Naive thymus-derived CD4-positive, alpha-beta T cell (primary cell): ENCODE measurements around the gene FSTL5. TPM values are rescaled to one million over a fixed set of nuclear protein-coding genes. Genes with fewer than 3 reads are reported as not detected.

Experiments
- ATAC-seq: fragments of 150-1000 bp; cut with Tn5 transposase; 2 replicates; pipeline ENCODE4 v1.10.0; 2021; ENCODE audit warnings: mild to moderate bottlenecking, moderate library complexity
- CTCF ChIA-PET: fragments of 350-600 bp; sonication (Branson Sonifier 250); formaldehyde crosslinking; loops from one replicate; lab custom pipeline; 2021; ENCODE audit warnings: antibody characterized with exemption; lab: Charles Lee
- POLR2A ChIA-PET: fragments of 350-600 bp; sonication (Branson Sonifier 250); formaldehyde crosslinking; loops from one replicate; lab custom pipeline; 2021; ENCODE audit warnings: antibody characterized with exemption, inconsistent platforms; lab: Charles Lee
- DNase-seq, 9 donors: peaks; one replicate each; pipeline versions ENCODE4 v3.0.0 to v3.0.0-alpha.2; 2020 to 2022; ENCODE audit warnings: mixed read lengths in 1 of 9
- H3K27ac ChIP-seq: one replicate; pipeline ENCODE4 v1.7.0; 2013; ENCODE audit warnings: mild to moderate bottlenecking, low read depth, low read length, moderate library complexity
- H3K27me3 ChIP-seq, 2 donors: one replicate each; pipeline ENCODE4 v1.7.0; 2013; ENCODE audit warnings: low read length in 2 of 2, mild to moderate bottlenecking in 2 of 2, moderate library complexity in 2 of 2; ENCODE audit not compliant: control insufficient read depth in 2 of 2, insufficient read depth in 2 of 2
- H3K36me3 ChIP-seq, 3 experiments: 1 replicate in 2 of 3; 2 replicates in 1 of 3; pipeline ENCODE4 v1.7.0; 2013; ENCODE audit warnings: low read length in 3 of 3, mild to moderate bottlenecking in 3 of 3, moderate library complexity in 1 of 3; ENCODE audit not compliant: insufficient read depth in 3 of 3, control insufficient read depth in 2 of 3
- H3K4me1 ChIP-seq, 2 donors: one replicate each; pipeline ENCODE4 v1.7.0; 2013; ENCODE audit warnings: low read length in 2 of 2, mild to moderate bottlenecking in 2 of 2, moderate library complexity in 1 of 2; ENCODE audit not compliant: control insufficient read depth in 2 of 2, insufficient read depth in 2 of 2
- H3K4me3 ChIP-seq: 2 replicates; pipeline ENCODE4 v1.7.0; 2013; ENCODE audit warnings: mild to moderate bottlenecking, low read length
- H3K9me3 ChIP-seq, 3 experiments: 1 replicate in 2 of 3; 2 replicates in 1 of 3; pipeline ENCODE4 v1.7.0; 2013; ENCODE audit warnings: low read length in 3 of 3; ENCODE audit not compliant: control insufficient read depth in 2 of 3
- H3K27ac Mint-ChIP-seq, 9 donors: one replicate each; pipeline ENCODE4 v1.8.0; 2020 to 2022; ENCODE audit warnings: mixed read lengths in 9 of 9, mild to moderate bottlenecking in 8 of 9, moderate library complexity in 5 of 9, inconsistent platforms in 2 of 9
- H3K27me3 Mint-ChIP-seq, 5 donors: one replicate each; pipeline ENCODE4 v1.8.0; 2021 to 2022; ENCODE audit warnings: mixed read lengths in 5 of 5, mild to moderate bottlenecking in 1 of 5
- H3K36me3 Mint-ChIP-seq, 5 donors: one replicate each; pipeline ENCODE4 v1.8.0; 2020 to 2022; ENCODE audit warnings: mixed read lengths in 5 of 5, mild to moderate bottlenecking in 3 of 5, inconsistent platforms in 1 of 5
- H3K4me1 Mint-ChIP-seq, 7 donors: one replicate each; pipeline ENCODE4 v1.8.0; 2020 to 2022; ENCODE audit warnings: mixed read lengths in 7 of 7, mild to moderate bottlenecking in 3 of 7, inconsistent platforms in 1 of 7
- H3K4me3 Mint-ChIP-seq, 10 donors: one replicate each; pipeline ENCODE4 v1.8.0; 2020 to 2022; ENCODE audit warnings: mild to moderate bottlenecking in 10 of 10, mixed read lengths in 10 of 10, moderate library complexity in 6 of 10, inconsistent platforms in 2 of 10
- H3K9me3 Mint-ChIP-seq, 11 donors: one replicate each; pipeline ENCODE4 v1.8.0; 2020 to 2022; ENCODE audit warnings: mixed read lengths in 11 of 11, mild to moderate bottlenecking in 4 of 11, inconsistent platforms in 1 of 11, moderate library complexity in 1 of 11
- intact Hi-C, 2 donors: fragments of 100-400 bp; cut with micrococcal nuclease; formaldehyde crosslinking; loops; one replicate each; pipeline ENCODE4 v1.15.1; 2023
- polyA plus RNA-seq, 2 donors: library from polyadenylated mRNA; unstranded; fragments of 300-500 nt; fragmentation: Illumina TruSeq; gene quantifications; one replicate each; pipeline ENCODE4 v1.2.3, GENCODE V29; 2021
- total RNA-seq, 6 experiments: library from RNA in 5 of 6; stranded (reverse) in 5 of 6; gene quantifications; 1 replicate in 5 of 6; 2 replicates in 1 of 6; pipeline ENCODE4 v1.2.3 and lab custom pipeline; 2021 to 2026

FSTL5 gene
- total and polyA plus RNA-seq, 7 experiments from 2014 or later, result not detected

- Mint-ChIP-seq H3K4me3 (no peak overlapping the region), H3K4me1 (no peaks in the 10 kb centered on the region), H3K27ac (no peak overlapping the region), H3K36me3 (peaks cover 0 to 6% (median 0%) of the 10 kb centered on the region in 5 donors), H3K9me3 (peaks cover 2 to 26% (median 10%) of the 10 kb centered on the region in 11 donors), H3K27me3 (no peaks in the 10 kb centered on the region)
- POLR2A ChIA-PET, result no interaction called here
- Histone ChIP-seq H3K4me1 (no peaks in the 10 kb centered on the region), H3K9me3 (no peaks in the 10 kb centered on the region), H3K4me3 (no peak overlapping the region), H3K36me3 (no peaks in the 10 kb centered on the region), H3K27ac (no peak overlapping the region), H3K27me3 (no peaks in the 10 kb centered on the region)
- intact Hi-C loops, result no loop called here
- CTCF ChIA-PET, result no interaction called here
- ATAC-seq (no peak), DNase-seq (no peak)
Observed at GRCh38 chr4:161403781-161404180, 760.0 kb downstream of the FSTL5 start.

GRCh38 chr4:161393602-161394001, 770.2 kb downstream of the FSTL5 start:
- Histone ChIP-seq H3K36me3 (no peaks in the 10 kb centered on the region), H3K27ac (no peak overlapping the region), H3K27me3 (no peaks in the 10 kb centered on the region), H3K4me1 (no peaks in the 10 kb centered on the region), H3K4me3 (no peak overlapping the region), H3K9me3 (no peaks in the 10 kb centered on the region)
- Mint-ChIP-seq H3K4me1 (no peaks in the 10 kb centered on the region), H3K27me3 (no peaks in the 10 kb centered on the region), H3K9me3 (peaks cover 0 to 11% (median 0%) of the 10 kb centered on the region in 11 donors), H3K27ac (no peak overlapping the region), H3K36me3 (no peaks in the 10 kb centered on the region), H3K4me3 (no peak overlapping the region)
- POLR2A ChIA-PET, result no interaction called here
- DNase-seq (no peak), ATAC-seq (no peak)
- CTCF ChIA-PET, result no interaction called here
- intact Hi-C loops, result no loop called here

GRCh38 chr4:161382655-161383054, 781.1 kb downstream of the FSTL5 start:
- ChIA-PET POLR2A (no interaction called here), CTCF (no interaction called here)
- H3K9me3 Mint-ChIP-seq, result peaks cover 0 to 15% (median 0%) of the 10 kb centered on the region in 11 donors
- Histone ChIP-seq H3K4me3 (no peak overlapping the region), H3K36me3 (no peaks in the 10 kb centered on the region), H3K4me1 (no peaks in the 10 kb centered on the region), H3K27ac (no peak overlapping the region), H3K27me3 (no peaks in the 10 kb centered on the region), H3K9me3 (no peaks in the 10 kb centered on the region)
- no peaks in the 10 kb centered on the region for H3K4me1 Mint-ChIP-seq
- DNase-seq, result no peak
- no peak overlapping the region for H3K27ac Mint-ChIP-seq
- H3K27me3 Mint-ChIP-seq, result no peaks in the 10 kb centered on the region
- H3K4me3 Mint-ChIP-seq, result no peak overlapping the region
- no peak for ATAC-seq
- intact Hi-C loops, result no loop called here
- no peaks in the 10 kb centered on the region for H3K36me3 Mint-ChIP-seq

- H3K27me3 ChIP-seq, result no peaks in the 10 kb centered on the region
- Mint-ChIP-seq H3K9me3 (peaks cover 0 to 19% (median 6%) of the 10 kb centered on the region in 11 donors), H3K27me3 (no peaks in the 10 kb centered on the region), H3K4me1 (no peaks in the 10 kb centered on the region), H3K4me3 (no peak overlapping the region), H3K36me3 (no peaks in the 10 kb centered on the region), H3K27ac (no peak overlapping the region)
- ATAC-seq (no peak), DNase-seq (no peak)
- no peak overlapping the region for H3K27ac ChIP-seq
- H3K9me3 ChIP-seq, result no peaks in the 10 kb centered on the region
- no peaks in the 10 kb centered on the region for H3K36me3 ChIP-seq
- H3K4me1 ChIP-seq, result no peaks in the 10 kb centered on the region
- intact Hi-C loops, result no loop called here
- ChIA-PET POLR2A (no interaction called here), CTCF (no interaction called here)
- H3K4me3 ChIP-seq, result no peak overlapping the region
Observed at GRCh38 chr4:161376275-161376674, 787.5 kb downstream of the FSTL5 start.

GRCh38 chr4:161364681-161365080, 799.1 kb downstream of the FSTL5 start:
- ChIA-PET CTCF (no interaction called here), POLR2A (no interaction called here)
- H3K4me1 Mint-ChIP-seq, result no peaks in the 10 kb centered on the region
- ATAC-seq, result no peak
- Histone ChIP-seq H3K27ac (no peak overlapping the region), H3K9me3 (no peaks in the 10 kb centered on the region), H3K36me3 (no peaks in the 10 kb centered on the region), H3K27me3 (no peaks in the 10 kb centered on the region), H3K4me3 (no peak overlapping the region), H3K4me1 (no peaks in the 10 kb centered on the region)
- intact Hi-C loops, result no loop called here
- no peak overlapping the region for H3K27ac Mint-ChIP-seq
- no peak for DNase-seq
- H3K36me3 Mint-ChIP-seq, result no peaks in the 10 kb centered on the region
- H3K27me3 Mint-ChIP-seq, result no peaks in the 10 kb centered on the region
- peaks cover 0 to 11% (median 0%) of the 10 kb centered on the region in 11 donors for H3K9me3 Mint-ChIP-seq
- no peak overlapping the region for H3K4me3 Mint-ChIP-seq

- Histone ChIP-seq H3K27me3 (no peaks in the 10 kb centered on the region), H3K4me3 (no peak overlapping the region), H3K36me3 (no peaks in the 10 kb centered on the region), H3K27ac (no peak overlapping the region), H3K9me3 (no peaks in the 10 kb centered on the region), H3K4me1 (no peaks in the 10 kb centered on the region)
- Mint-ChIP-seq H3K27me3 (no peaks in the 10 kb centered on the region), H3K9me3 (peaks cover 0 to 11% (median 0%) of the 10 kb centered on the region in 11 donors), H3K4me1 (no peaks in the 10 kb centered on the region), H3K27ac (no peak overlapping the region), H3K36me3 (no peaks in the 10 kb centered on the region), H3K4me3 (no peak overlapping the region)
- ATAC-seq (no peak), DNase-seq (no peak)
- ChIA-PET CTCF (no interaction called here), POLR2A (no interaction called here)
- intact Hi-C loops, result no loop called here
Observed at GRCh38 chr4:161360982-161361381, 802.8 kb downstream of the FSTL5 start.

GRCh38 chr4:161359491-161359890, 804.3 kb downstream of the FSTL5 start:
- no peaks in the 10 kb centered on the region for H3K36me3 Mint-ChIP-seq
- H3K9me3 Mint-ChIP-seq, result peaks cover 0 to 7% (median 0%) of the 10 kb centered on the region in 11 donors
- Histone ChIP-seq H3K27me3 (no peaks in the 10 kb centered on the region), H3K4me1 (no peaks in the 10 kb centered on the region), H3K9me3 (no peaks in the 10 kb centered on the region), H3K27ac (no peak overlapping the region), H3K4me3 (no peak overlapping the region), H3K36me3 (no peaks in the 10 kb centered on the region)
- H3K4me3 Mint-ChIP-seq, result no peak overlapping the region
- H3K27ac Mint-ChIP-seq, result no peak overlapping the region
- DNase-seq (no peak), ATAC-seq (no peak)
- H3K27me3 Mint-ChIP-seq, result no peaks in the 10 kb centered on the region
- CTCF ChIA-PET, result no interaction called here
- no peaks in the 10 kb centered on the region for H3K4me1 Mint-ChIP-seq
- intact Hi-C loops, result no loop called here
- POLR2A ChIA-PET, result no interaction called here
